Liver (tissue), 9 donors: ENCODE measurements around the gene SRD5A1. TPM values are rescaled to one million over a fixed set of nuclear protein-coding genes. Genes with fewer than 3 reads are reported as not detected.

Source experiments
- DNase-seq: peaks from one replicate; pipeline ENCODE4 v3.0.0-alpha.2; 2017; ENCODE audit warnings: low spot score
- H3K27ac ChIP-seq, 2 donors: one replicate each; pipeline ENCODE4 v1.7.0; 2013; ENCODE audit warnings: inconsistent platforms in 2 of 2, low read length in 2 of 2, control low read depth in 1 of 2, low read depth in 1 of 2, mild to moderate bottlenecking in 1 of 2
- H3K27me3 ChIP-seq, 4 donors: one replicate each; pipeline versions ENCODE4 v1.6.1 to v1.7.0; 2013; ENCODE audit warnings: low read length in 3 of 4, inconsistent platforms in 1 of 4, mild to moderate bottlenecking in 1 of 4, moderate library complexity in 1 of 4; ENCODE audit not compliant: control insufficient read depth in 4 of 4, insufficient read depth in 4 of 4
- H3K36me3 ChIP-seq, 4 donors: one replicate each; pipeline versions ENCODE4 v1.6.1 to v1.7.0; 2013; ENCODE audit warnings: low read length in 3 of 4, mild to moderate bottlenecking in 3 of 4, low read depth in 1 of 4, moderate library complexity in 1 of 4; ENCODE audit not compliant: control insufficient read depth in 4 of 4, insufficient read depth in 3 of 4
- H3K4me1 ChIP-seq, 4 donors: one replicate each; pipeline versions ENCODE4 v1.6.1 to v1.7.0; 2013; ENCODE audit warnings: low read length in 3 of 4, mild to moderate bottlenecking in 3 of 4, moderate library complexity in 1 of 4; ENCODE audit not compliant: control insufficient read depth in 4 of 4, insufficient read depth in 4 of 4
- H3K4me3 ChIP-seq, 3 donors: one replicate each; pipeline versions ENCODE4 v1.6.1 to v1.7.0; 2013; ENCODE audit warnings: low read length in 3 of 3, control low read depth in 1 of 3, low read depth in 1 of 3, mild to moderate bottlenecking in 1 of 3
- H3K9ac ChIP-seq, 2 donors: one replicate each; pipeline ENCODE4 v1.7.0; 2013; ENCODE audit warnings: low read length in 2 of 2, mild to moderate bottlenecking in 2 of 2, moderate library complexity in 2 of 2, control low read depth in 1 of 2, low read depth in 1 of 2
- H3K9me3 ChIP-seq, 4 donors: one replicate each; pipeline versions ENCODE4 v1.6.1 to v1.7.0; 2013; ENCODE audit warnings: low read length in 3 of 4; ENCODE audit not compliant: control insufficient read depth in 4 of 4
- ATF3 ChIP-seq: IDR thresholded peaks from 2 replicates; pipeline ENCODE4 v1.6.1; 2016; ENCODE audit warnings: antibody characterized with exemption
- CTCF ChIP-seq: fragments of 150-350 bp; IDR thresholded peaks from 2 replicates; pipeline ENCODE4 v1.5.1; 2017; ENCODE audit warnings: improper control_type of control experiment, low read depth, low read length; ENCODE audit not compliant: missing input control
- EGR1 ChIP-seq, 2 donors: IDR thresholded peaks; 2 replicates each; pipeline ENCODE4 v1.6.1; 2016 to 2018; ENCODE audit warnings: antibody characterized with exemption in 2 of 2, low read depth in 2 of 2
- FOXA1 ChIP-seq: IDR thresholded peaks from 2 replicates; pipeline ENCODE4 v1.6.1; 2016; ENCODE audit warnings: antibody characterized with exemption
- FOXA2 ChIP-seq: IDR thresholded peaks from 2 replicates; pipeline ENCODE4 v1.6.1; 2016; ENCODE audit warnings: antibody characterized with exemption
- HNF4A ChIP-seq, 2 donors: conservative IDR thresholded peaks; 2 replicates each; pipeline ENCODE4 v1.6.1; 2016; ENCODE audit warnings: antibody characterized with exemption in 2 of 2, mild to moderate bottlenecking in 2 of 2
- HNF4G ChIP-seq: IDR thresholded peaks from 2 replicates; pipeline ENCODE4 v1.6.1; 2016; ENCODE audit warnings: antibody characterized with exemption
- JUND ChIP-seq, 2 donors: IDR thresholded peaks; 2 replicates each; pipeline ENCODE4 v1.6.1; 2016; ENCODE audit warnings: antibody characterized with exemption in 2 of 2
- MAX ChIP-seq: IDR thresholded peaks from 2 replicates; pipeline ENCODE4 v1.6.1; 2016; ENCODE audit warnings: antibody characterized with exemption
- NR2F2 ChIP-seq: IDR thresholded peaks from 2 replicates; pipeline ENCODE4 v1.6.1; 2016; ENCODE audit warnings: antibody characterized with exemption
- REST ChIP-seq: IDR thresholded peaks from 2 replicates; pipeline ENCODE4 v1.6.1; 2016; ENCODE audit warnings: antibody characterized with exemption, mild to moderate bottlenecking
- RXRA ChIP-seq, 2 donors: IDR thresholded peaks; 2 replicates each; pipeline ENCODE4 v1.6.1; 2017 to 2018; ENCODE audit warnings: antibody characterized with exemption in 2 of 2, mild to moderate bottlenecking in 1 of 2
- TAF1 ChIP-seq: conservative IDR thresholded peaks from 2 replicates; pipeline ENCODE4 v1.6.1; 2016; ENCODE audit warnings: antibody characterized with exemption, mild to moderate bottlenecking
- ZBTB33 ChIP-seq: IDR thresholded peaks from 2 replicates; pipeline ENCODE4 v1.6.1; 2016; ENCODE audit warnings: antibody characterized with exemption
- WGBS: extraction: QIAGEN DNeasy Blood & Tissue Kit; methylation state at CpG from one replicate; pipeline ENCODE4 v1.1.7; 2013; 5-methylcytosine and 5-hydroxymethylcytosine counted together
- polyA plus RNA-seq, 2 donors: library from polyadenylated mRNA; stranded (reverse) in 1 of 2; unstranded in 1 of 2; fragments of 200-250 nt in 1 of 2; fragments of >200 nt in 1 of 2; fragmentation: Nextera tagmentation in 1 of 2; extraction: Ambion mirVana in 1 of 2; gene quantifications; one replicate each; pipeline versions ENCODE4 v1.2.1 to v1.2.3, GENCODE V29; 2013 to 2015
- total RNA-seq, 2 donors: library from RNA; depleted of rRNA; stranded (reverse); fragments of >200 nt; gene quantifications; one replicate each; pipeline ENCODE4 v1.2.3, GENCODE V29; 2014
- donor health status: healthy.
- donor health status: healthy.
- donor health status: healthy.
- donor health status: healthy.
- donor health status: healthy.

The SRD5A1 gene
- total and polyA plus RNA-seq, 4 donors: 6.3 to 87.0 (median 47.7) TPM

- 53% methylated on average over 5 of the region's 5 CpGs for WGBS
- Histone ChIP-seq H3K9me3 (no peaks in the 10 kb centered on the region), H3K9ac (no peak overlapping the region), H3K27me3 (no peaks in the 10 kb centered on the region), H3K4me1 (peaks cover 1 to 12% (median 4%) of the 10 kb centered on the region in 4 donors), H3K4me3 (no peak overlapping the region), H3K36me3 (no peaks in the 10 kb centered on the region), H3K27ac (no peak overlapping the region)
- peak in 1 of 2 donors; percentile 15 for TF ChIP-seq JUND (IDR thresholded peaks at IDR 0.05)
- TF ChIP-seq EGR1 (IDR thresholded peaks at IDR 0.05; ENCODE audit: low read depth in 2 of 2): no peak
- TF ChIP-seq HNF4A (conservative IDR thresholded peaks at IDR 0.05): peak in 1 of 2 donors; percentile 26
- no peak for TF ChIP-seq NR2F2
- TF ChIP-seq FOXA2: no peak
- no peak for TF ChIP-seq MAX
- TF ChIP-seq RXRA (IDR thresholded peaks at IDR 0.05): peak in 1 of 2 donors; percentile 21
- no peak for DNase-seq
Measured at GRCh38 chr5:6710070-6710469, 76.8 kb downstream of the SRD5A1 start.

- DNase-seq: no peak
- H3K4me1 ChIP-seq: peaks cover 3 to 19% (median 11%) of the 10 kb centered on the region in 4 donors
- H3K9ac ChIP-seq: no peak overlapping the region
- no peak overlapping the region for H3K27ac ChIP-seq
- H3K27me3 ChIP-seq: no peaks in the 10 kb centered on the region
- TF ChIP-seq FOXA1 (no peak), HNF4A (conservative IDR thresholded peaks at IDR 0.05) (no peak), CTCF (no peak), HNF4G (no peak), TAF1 (no peak), FOXA2 (no peak), ZBTB33 (no peak), NR2F2 (no peak), JUND (IDR thresholded peaks at IDR 0.05) (no peak), REST (no peak), EGR1 (IDR thresholded peaks at IDR 0.05; ENCODE audit: low read depth in 2 of 2) (no peak), ATF3 (no peak)
- H3K36me3 ChIP-seq: no peaks in the 10 kb centered on the region
- H3K9me3 ChIP-seq: no peaks in the 10 kb centered on the region
- 92% methylated on average over 13 of the region's 13 CpGs for WGBS
- H3K4me3 ChIP-seq: no peak overlapping the region
Measured at GRCh38 chr5:6710551-6711318, 77.5 kb downstream of the SRD5A1 start.
